GM15510 (cell line): ENCODE measurements around the gene AGFG2.

ENCODE experiments used
- POLR2A ChIP-seq: IDR thresholded peaks from 3 replicates; pipeline ENCODE4 v1.6.1; 2011; ENCODE audit warnings: borderline replicate concordance; ENCODE audit not compliant: insufficient read length; ENCODE audit errors: extremely low read depth

Gene AGFG2

GRCh38 chr7:100546129-100546925 is 7.3 kb downstream of the AGFG2 start:
- TF ChIP-seq POLR2A = no peak

GRCh38 chr7:100546926-100547800 is 8.2 kb downstream of the AGFG2 start:
- TF ChIP-seq POLR2A = no peak

- no peak for TF ChIP-seq POLR2A
These were observed 8.9 kb downstream of the AGFG2 start for GRCh38 chr7:100547872-100548271.

- no peak for TF ChIP-seq POLR2A
These were observed 13.5 kb downstream of the AGFG2 start for GRCh38 chr7:100552532-100552931.

- no peak for TF ChIP-seq POLR2A
These were observed 14.0 kb downstream of the AGFG2 start for GRCh38 chr7:100553032-100553431.

- TF ChIP-seq POLR2A = no peak
These were observed 16.7 kb downstream of the AGFG2 start for GRCh38 chr7:100555701-100556100.

- no peak for TF ChIP-seq POLR2A
These were observed 17.5 kb downstream of the AGFG2 start for GRCh38 chr7:100556541-100556940.

- no peak for TF ChIP-seq POLR2A
These were observed 20.1 kb downstream of the AGFG2 start for GRCh38 chr7:100559127-100559526.

GRCh38 chr7:100561491-100562194 is 22.6 kb downstream of the AGFG2 start:
- TF ChIP-seq POLR2A = no peak

GRCh38 chr7:100562195-100563099 is 23.4 kb downstream of the AGFG2 start:
- TF ChIP-seq POLR2A = no peak

GRCh38 chr7:100563100-100563564 is 24.1 kb downstream of the AGFG2 start:
- no peak for TF ChIP-seq POLR2A

- no peak for TF ChIP-seq POLR2A
These were observed 24.9 kb downstream of the AGFG2 start for GRCh38 chr7:100563809-100564400.

GRCh38 chr7:100565133-100565571 is 26.1 kb downstream of the AGFG2 start:
- no peak for TF ChIP-seq POLR2A

- no peak for TF ChIP-seq POLR2A
These were observed 27.1 kb downstream of the AGFG2 start for GRCh38 chr7:100566018-100566531.
